Muscle of arm (tissue), 12 donors: ENCODE data around the gene SDK2. TPM values are rescaled to one million over a fixed set of nuclear protein-coding genes. Genes with fewer than 3 reads are reported as not detected.
"Not testable (repeated sequence)": the region's sequence is repeated elsewhere in the genome, so short reads cannot be mapped to it uniquely, and the experiment has no call there.

Experiments
- DNase-seq: peaks from one replicate; pipeline ENCODE4 v3.0.0-alpha.2; 2013
- polyA plus RNA-seq, 12 donors: library from polyadenylated mRNA; unstranded; fragments of 120-200 nt; gene quantifications; one replicate each; pipeline ENCODE4 v1.2.1, GENCODE V29; 2013; ENCODE audit not compliant: insufficient read length in 12 of 12

The SDK2 gene
- polyA plus RNA-seq, 12 donors, result 14.0 to 38.3 (median 28.7) TPM

- no peak for DNase-seq
Observed at GRCh38 chr17:73462823-73463222, 181.4 kb downstream of the SDK2 start.

GRCh38 chr17:73459980-73460379, 184.3 kb downstream of the SDK2 start:
- no peak for DNase-seq

GRCh38 chr17:73455767-73456166, 188.5 kb downstream of the SDK2 start:
- no peak for DNase-seq

GRCh38 chr17:73455050-73455687, 189.1 kb downstream of the SDK2 start:
- DNase-seq, result no peak

GRCh38 chr17:73453494-73453893, 190.8 kb downstream of the SDK2 start:
- not testable (repeated sequence) for DNase-seq

GRCh38 chr17:73453090-73453489, 191.2 kb downstream of the SDK2 start:
- no peak for DNase-seq

GRCh38 chr17:73452009-73452408, 192.2 kb downstream of the SDK2 start:
- DNase-seq, result no peak

- DNase-seq, result no peak
Observed at GRCh38 chr17:73447319-73447718, 196.9 kb downstream of the SDK2 start.

GRCh38 chr17:73446617-73447016, 197.6 kb downstream of the SDK2 start:
- DNase-seq, result no peak

- no peak for DNase-seq
Observed at GRCh38 chr17:73445466-73445865, 198.8 kb downstream of the SDK2 start.

GRCh38 chr17:73444021-73444420, 200.2 kb downstream of the SDK2 start:
- DNase-seq, result no peak

- DNase-seq, result no peak
Observed at GRCh38 chr17:73439597-73439996, 204.6 kb downstream of the SDK2 start.

- DNase-seq, result no peak
Observed at GRCh38 chr17:73437826-73438225, 206.4 kb downstream of the SDK2 start.

GRCh38 chr17:73436954-73437353, 207.3 kb downstream of the SDK2 start:
- no peak for DNase-seq

GRCh38 chr17:73435412-73435811, 208.8 kb downstream of the SDK2 start:
- no peak for DNase-seq

- no peak for DNase-seq
Observed at GRCh38 chr17:73434154-73434553, 210.1 kb downstream of the SDK2 start.

- no peak for DNase-seq
Observed at GRCh38 chr17:73433501-73433900, 210.7 kb downstream of the SDK2 start.

GRCh38 chr17:73432624-73433190, 211.5 kb downstream of the SDK2 start:
- DNase-seq, result no peak

GRCh38 chr17:73431401-73432205, 212.6 kb downstream of the SDK2 start:
- DNase-seq, result no peak

- DNase-seq, result peak; percentile 36
Observed at GRCh38 chr17:73430848-73431247, 213.4 kb downstream of the SDK2 start.

GRCh38 chr17:73430165-73430680, 214.0 kb downstream of the SDK2 start:
- DNase-seq, result peak; percentile 27

- peak; percentile 85 for DNase-seq
Observed at GRCh38 chr17:73429440-73430164, 214.6 kb downstream of the SDK2 start.
